ENCODE results near the gene STPG3. TPM values are rescaled to one million over a fixed set of nuclear protein-coding genes. Genes with fewer than 3 reads are reported as not detected.

The STPG3 gene
- total RNA-seq, 1 donor from 2014 or later = not detected

DNA sequence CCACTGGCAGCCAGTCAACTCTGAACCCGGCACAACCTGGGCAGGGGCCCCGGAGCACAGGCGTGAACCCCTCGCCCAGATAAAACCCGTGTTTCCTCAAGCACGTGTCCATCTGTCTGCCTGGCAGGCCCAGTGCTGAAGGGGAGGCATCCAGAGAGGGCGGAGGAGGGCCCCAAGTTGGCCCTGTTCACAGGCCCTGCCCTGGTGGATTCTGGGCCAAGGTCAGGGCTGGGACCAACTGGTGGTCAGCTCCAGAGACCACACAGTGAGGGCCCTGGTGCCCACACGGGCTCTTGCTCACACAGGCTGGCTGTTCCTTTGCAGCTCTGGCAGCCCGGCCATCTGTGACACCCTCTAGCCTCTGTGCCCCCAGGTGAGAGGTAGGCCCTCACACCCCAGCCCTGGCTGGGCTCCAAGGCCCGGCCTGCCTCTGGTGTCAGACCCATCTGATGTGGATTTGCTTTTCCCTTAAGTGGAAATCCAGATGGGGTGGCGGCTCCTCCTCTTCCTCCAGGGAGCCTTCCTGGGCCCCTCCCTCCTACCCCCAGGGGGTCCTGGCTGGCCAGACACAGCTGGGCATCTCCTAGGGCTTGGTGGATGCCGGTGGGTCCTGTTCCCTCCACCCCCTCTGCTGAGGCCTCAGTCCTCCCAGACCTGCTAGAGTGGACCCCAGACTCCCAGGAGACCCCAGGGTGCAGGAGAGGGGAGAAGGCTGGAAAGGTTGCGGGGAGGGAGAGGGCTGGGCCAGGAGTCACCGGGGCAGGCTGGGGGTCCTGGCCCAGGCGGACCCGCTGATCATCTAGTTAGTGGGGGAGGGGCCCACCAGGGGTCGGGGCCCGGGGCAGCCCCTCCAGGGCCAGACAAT is 525 bp upstream of the STPG3 start:
- intact Hi-C loops (cut with DNase I) = no loop called here
- TF ChIP-seq, protein P1, sequence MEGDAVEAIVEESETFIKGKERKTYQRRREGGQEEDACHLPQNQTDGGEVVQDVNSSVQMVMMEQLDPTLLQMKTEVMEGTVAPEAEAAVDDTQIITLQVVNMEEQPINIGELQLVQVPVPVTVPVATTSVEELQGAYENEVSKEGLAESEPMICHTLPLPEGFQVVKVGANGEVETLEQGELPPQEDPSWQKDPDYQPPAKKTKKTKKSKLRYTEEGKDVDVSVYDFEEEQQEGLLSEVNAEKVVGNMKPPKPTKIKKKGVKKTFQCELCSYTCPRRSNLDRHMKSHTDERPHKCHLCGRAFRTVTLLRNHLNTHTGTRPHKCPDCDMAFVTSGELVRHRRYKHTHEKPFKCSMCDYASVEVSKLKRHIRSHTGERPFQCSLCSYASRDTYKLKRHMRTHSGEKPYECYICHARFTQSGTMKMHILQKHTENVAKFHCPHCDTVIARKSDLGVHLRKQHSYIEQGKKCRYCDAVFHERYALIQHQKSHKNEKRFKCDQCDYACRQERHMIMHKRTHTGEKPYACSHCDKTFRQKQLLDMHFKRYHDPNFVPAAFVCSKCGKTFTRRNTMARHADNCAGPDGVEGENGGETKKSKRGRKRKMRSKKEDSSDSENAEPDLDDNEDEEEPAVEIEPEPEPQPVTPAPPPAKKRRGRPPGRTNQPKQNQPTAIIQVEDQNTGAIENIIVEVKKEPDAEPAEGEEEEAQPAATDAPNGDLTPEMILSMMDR (IDR thresholded peaks at IDR 0.05) = no peak
- TF ChIP-seq POLR2AphosphoS5 (IDR thresholded peaks at IDR 0.05; ENCODE audit: insufficient read depth in 1 of 2, low read depth in 1 of 2) = no peak
- no peak for TF ChIP-seq POLR2A (IDR thresholded peaks at IDR 0.05)

DNA sequence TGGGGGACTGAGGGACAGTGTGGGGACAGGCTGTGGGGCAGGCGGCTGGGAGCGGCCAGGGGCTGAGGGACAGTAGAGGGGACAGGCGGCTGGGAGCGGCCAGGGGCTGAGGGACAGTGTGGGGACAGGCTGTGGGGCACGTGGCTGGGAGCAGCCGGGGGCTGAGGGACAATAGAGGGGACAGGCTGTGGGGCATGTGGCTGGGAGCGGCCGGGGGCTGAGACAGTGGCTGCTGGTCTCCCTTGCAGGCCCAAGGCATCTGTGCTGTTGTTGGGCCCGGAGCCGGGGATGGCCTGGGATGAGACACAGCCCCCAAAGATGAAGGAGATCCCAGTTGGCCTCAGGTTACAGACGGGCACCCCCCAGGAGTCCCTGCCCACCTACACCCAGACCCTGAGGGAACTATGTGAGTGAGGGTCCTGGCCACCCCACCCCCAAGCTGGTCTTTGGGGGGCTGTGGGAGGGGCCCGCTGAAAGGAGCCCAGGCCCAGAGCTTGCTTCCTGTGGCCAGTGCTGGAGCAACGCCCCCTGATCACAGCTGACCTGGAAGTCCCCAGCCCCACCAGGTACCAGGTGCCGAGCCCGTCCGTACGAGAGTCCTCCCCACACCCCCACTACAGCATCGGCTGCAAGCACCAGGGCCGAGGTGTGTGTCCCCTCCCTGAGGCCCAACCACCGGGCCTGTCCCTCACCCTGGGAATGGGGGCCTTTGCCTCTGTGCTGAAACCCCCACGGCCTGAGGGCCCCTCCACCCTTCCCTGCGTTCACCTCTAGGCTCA is 593 bp downstream of the STPG3 start:
- intact Hi-C loops (cut with DNase I) = no loop called here
- H3K27me3 ChIP-seq = no peaks in the 10 kb centered on the region

More for the DNA sequence above, 525 bp upstream of the STPG3 start:
- no peaks in the 10 kb centered on the region for H3K36me3 ChIP-seq
- H3K4me3 ChIP-seq = no peak overlapping the region
- no peak overlapping the region for H3K27ac ChIP-seq
- H3K9me3 ChIP-seq = no peaks in the 10 kb centered on the region
- H3K4me1 ChIP-seq = peaks cover 10% of the 10 kb centered on the region
- no peaks in the 10 kb centered on the region for H3K27me3 ChIP-seq
- DNase-seq (ENCODE audit: extremely low spot score in 2 of 2) = no peak

DNA sequence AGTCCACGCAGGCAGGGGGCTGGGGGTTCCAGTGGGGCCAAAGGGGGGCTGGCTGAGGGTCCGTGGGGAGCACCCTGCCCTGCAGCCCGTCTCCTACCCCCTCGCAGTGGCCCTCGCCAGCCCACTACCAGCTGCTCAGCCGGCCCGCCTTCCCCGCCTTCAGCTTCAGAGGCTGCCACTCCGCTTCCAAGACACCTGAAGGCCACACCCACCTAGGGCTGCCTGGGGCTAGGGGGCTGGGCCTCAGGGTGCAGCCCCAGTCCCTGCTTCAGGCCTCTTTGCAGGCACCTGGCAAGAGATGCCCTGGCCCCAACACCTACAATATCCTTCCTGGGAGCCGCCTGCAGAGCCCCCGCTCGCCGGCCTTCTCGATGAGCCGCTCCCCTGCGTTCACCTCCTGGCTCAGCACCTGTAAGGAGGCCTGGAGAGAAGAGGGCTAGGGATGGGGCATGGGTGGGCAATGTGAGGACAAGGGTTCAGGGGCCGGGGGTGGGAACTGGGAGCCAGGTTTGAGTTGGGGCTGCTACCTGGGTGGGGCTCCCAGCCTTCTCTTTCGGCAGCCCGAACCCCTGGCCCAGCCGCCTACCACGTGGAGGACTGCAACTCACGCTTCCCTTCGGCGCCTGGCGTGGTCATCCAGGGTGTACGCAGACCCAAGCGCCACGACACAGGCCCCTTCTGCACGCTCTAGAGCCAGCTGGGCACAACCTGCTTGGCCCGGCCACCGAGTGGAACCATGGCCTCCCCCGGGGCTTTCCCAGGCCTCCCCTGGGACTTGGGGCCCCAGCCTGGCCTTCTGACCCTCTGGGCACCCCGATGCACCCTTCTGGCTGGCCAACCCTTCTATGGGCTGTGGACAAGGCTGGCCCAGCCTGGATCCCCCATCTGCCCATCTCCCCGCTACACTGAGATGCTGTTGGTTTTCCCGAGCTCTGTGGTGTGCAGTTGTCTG is 1.7 kb downstream of the STPG3 start:
- no peak for DNase-seq (ENCODE audit: extremely low spot score in 2 of 2)
- intact Hi-C loops (cut with DNase I) = no loop called here
- peaks cover 27% of the 10 kb centered on the region for H3K4me1 ChIP-seq

More for the DNA sequence above, 593 bp downstream of the STPG3 start:
- DNase-seq (ENCODE audit: extremely low spot score in 2 of 2) = no peak
- peaks cover 21% of the 10 kb centered on the region for H3K4me1 ChIP-seq
- TF ChIP-seq POLR2AphosphoS5 (IDR thresholded peaks at IDR 0.05; ENCODE audit: insufficient read depth in 1 of 2, low read depth in 1 of 2) (no peak), POLR2A (IDR thresholded peaks at IDR 0.05) (no peak)
- TF ChIP-seq, protein P1 (IDR thresholded peaks at IDR 0.05) = no peak
- no peaks in the 10 kb centered on the region for H3K36me3 ChIP-seq
- no peaks in the 10 kb centered on the region for H3K9me3 ChIP-seq
- H3K4me3 ChIP-seq = no peak overlapping the region
- no peak overlapping the region for H3K27ac ChIP-seq

More for the DNA sequence above, 1.7 kb downstream of the STPG3 start:
- Histone ChIP-seq H3K27ac (no peak overlapping the region), H3K9me3 (no peaks in the 10 kb centered on the region), H3K27me3 (no peaks in the 10 kb centered on the region), H3K36me3 (peaks cover 0 to 3% of the 10 kb centered on the region in 2 donors), H3K4me3 (no peak overlapping the region)
- TF ChIP-seq POLR2A (IDR thresholded peaks at IDR 0.05) = no peak
- TF ChIP-seq, protein P1 (IDR thresholded peaks at IDR 0.05) = no peak
- no peak for TF ChIP-seq POLR2AphosphoS5 (IDR thresholded peaks at IDR 0.05; ENCODE audit: insufficient read depth in 1 of 2, low read depth in 1 of 2)

Measured in vagina (tissue), 2 donors.